NT2/D1 (cell line): ENCODE data around the gene PSME2.

Experiments used
- SUZ12 ChIP-seq: IDR thresholded peaks from 2 replicates; pipeline ENCODE4 v1.6.1; 2011; ENCODE audit not compliant: insufficient read length, insufficient read depth; ENCODE audit errors: extremely low read depth
- YY1 ChIP-seq: IDR thresholded peaks from 2 replicates; pipeline ENCODE4 v1.6.1; 2011; ENCODE audit not compliant: insufficient read length, insufficient read depth
- ZNF274 ChIP-seq: IDR thresholded peaks from 2 replicates; pipeline ENCODE4 v1.6.1; 2011; ENCODE audit warnings: mild to moderate bottlenecking, low read depth, low read length

- no peak for TF ChIP-seq YY1
- no peak for TF ChIP-seq ZNF274
- TF ChIP-seq SUZ12, result no peak
Measured at GRCh38 chr14:24117179-24117578, 29.2 kb downstream of the PSME2 start.
